GM23248 (cell line): Measurements from ENCODE around the gene METTL25B. TPM values are rescaled to one million over a fixed set of nuclear protein-coding genes. Genes with fewer than 3 reads are reported as not detected.

ENCODE experiments used
- DNase-seq: peaks from one replicate; pipeline ENCODE4 v3.0.0-alpha.2; 2015
- H2AFZ ChIP-seq: fragments of 200-600 bp; sonication (generic); 2 replicates; pipeline ENCODE4 v1.6.1; 2016; ENCODE audit warnings: antibody characterized with exemption
- H3F3A ChIP-seq: fragments of 200-600 bp; sonication (generic); 2 replicates; pipeline ENCODE4 v1.6.1; 2016; ENCODE audit warnings: mild to moderate bottlenecking, antibody characterized with exemption, mixed run types; ENCODE audit not compliant: insufficient read depth
- H3K27ac ChIP-seq: fragments of 200-600 bp; sonication (generic); 2 replicates; pipeline ENCODE4 v1.5.1; 2016; ENCODE audit warnings: mild to moderate bottlenecking
- H3K27me3 ChIP-seq: fragments of 200-600 bp; sonication (generic); replicated peaks from 2 replicates; pipeline ENCODE4 v1.6.1; 2016; ENCODE audit warnings: mild to moderate bottlenecking; ENCODE audit not compliant: insufficient read depth
- H3K36me3 ChIP-seq: fragments of 200-600 bp; sonication (generic); 2 replicates; pipeline ENCODE4 v1.6.1; 2016; ENCODE audit warnings: low read depth, mild to moderate bottlenecking
- H3K4me1 ChIP-seq: fragments of 200-600 bp; sonication (generic); 2 replicates; pipeline ENCODE4 v1.6.1; 2016; ENCODE audit warnings: mild to moderate bottlenecking; ENCODE audit not compliant: insufficient read depth
- H3K4me2 ChIP-seq: fragments of 200-600 bp; sonication (generic); one replicate; pipeline ENCODE4 v1.6.1; 2016; ENCODE audit warnings: mild to moderate bottlenecking; ENCODE audit not compliant: unreplicated experiment
- H3K4me3 ChIP-seq: fragments of 200-600 bp; sonication (generic); 2 replicates; pipeline ENCODE4 v1.5.1; 2016; ENCODE audit warnings: mild to moderate bottlenecking
- H3K79me2 ChIP-seq: fragments of 200-600 bp; sonication (generic); 2 replicates; pipeline ENCODE4 v1.6.1; 2016; ENCODE audit warnings: mild to moderate bottlenecking; ENCODE audit not compliant: insufficient read depth
- H3K9ac ChIP-seq: fragments of 200-600 bp; sonication (generic); 2 replicates; pipeline ENCODE4 v1.6.1; 2016; ENCODE audit warnings: mild to moderate bottlenecking
- H3K9me2 ChIP-seq: fragments of 200-600 bp; sonication (generic); 2 replicates; pipeline ENCODE4 v1.6.1; 2016; ENCODE audit warnings: mixed run types, mild to moderate bottlenecking, moderate library complexity; ENCODE audit not compliant: insufficient read depth
- H3K9me3 ChIP-seq: fragments of 200-600 bp; sonication (generic); one replicate; pipeline ENCODE4 v1.6.1; 2017; ENCODE audit warnings: low read depth
- H4K20me1 ChIP-seq: fragments of 200-600 bp; sonication (generic); 2 replicates; pipeline ENCODE4 v1.6.0; 2016; ENCODE audit not compliant: insufficient read depth
- EZH2 ChIP-seq: fragments of 200-600 bp; sonication (generic); IDR thresholded peaks from 2 replicates; pipeline ENCODE4 v1.6.1; 2018; ENCODE audit warnings: antibody characterized with exemption, mild to moderate bottlenecking; ENCODE audit not compliant: insufficient read depth, poor library complexity, severe bottlenecking
- EZH2phosphoT487 ChIP-seq: fragments of 200-600 bp; sonication (generic); IDR thresholded peaks from 2 replicates; pipeline ENCODE4 v1.6.1; 2018; ENCODE audit warnings: antibody characterized with exemption, moderate library complexity, mild to moderate bottlenecking, low read depth; ENCODE audit not compliant: insufficient read depth
- WGBS, 2 experiments: methylation state at CpG; one replicate each; pipeline ENCODE4 v1.1.6; 2015 to 2017; ENCODE audit warnings: low lambda C conversion rate in 2 of 2, low coverage in 1 of 2; ENCODE audit errors: missing lambda C conversion rate in 2 of 2; 5-methylcytosine and 5-hydroxymethylcytosine counted together
- in situ Hi-C: fragments of 300-500 bp; cut with MboI; formaldehyde crosslinking; loops from 2 replicates; pipeline ENCODE4 v1.15.0; 2020
- polyA plus RNA-seq: library from polyadenylated mRNA; unstranded; fragments of >200 nt; fragmentation: Nextera tagmentation; extraction: Ambion mirVana; gene quantifications from 2 replicates; pipeline ENCODE4 v1.2.1, GENCODE V29; 2016
- total RNA-seq: library from RNA; depleted of rRNA; stranded (reverse); fragments of >200 nt; shearing (Covaris generic); gene quantifications from 2 replicates; pipeline ENCODE4 v1.2.3, GENCODE V29; 2014

The METTL25B gene
- total and polyA plus RNA-seq, 2 experiments from 2014 or later: 4.5 to 7.4 TPM

DNA sequence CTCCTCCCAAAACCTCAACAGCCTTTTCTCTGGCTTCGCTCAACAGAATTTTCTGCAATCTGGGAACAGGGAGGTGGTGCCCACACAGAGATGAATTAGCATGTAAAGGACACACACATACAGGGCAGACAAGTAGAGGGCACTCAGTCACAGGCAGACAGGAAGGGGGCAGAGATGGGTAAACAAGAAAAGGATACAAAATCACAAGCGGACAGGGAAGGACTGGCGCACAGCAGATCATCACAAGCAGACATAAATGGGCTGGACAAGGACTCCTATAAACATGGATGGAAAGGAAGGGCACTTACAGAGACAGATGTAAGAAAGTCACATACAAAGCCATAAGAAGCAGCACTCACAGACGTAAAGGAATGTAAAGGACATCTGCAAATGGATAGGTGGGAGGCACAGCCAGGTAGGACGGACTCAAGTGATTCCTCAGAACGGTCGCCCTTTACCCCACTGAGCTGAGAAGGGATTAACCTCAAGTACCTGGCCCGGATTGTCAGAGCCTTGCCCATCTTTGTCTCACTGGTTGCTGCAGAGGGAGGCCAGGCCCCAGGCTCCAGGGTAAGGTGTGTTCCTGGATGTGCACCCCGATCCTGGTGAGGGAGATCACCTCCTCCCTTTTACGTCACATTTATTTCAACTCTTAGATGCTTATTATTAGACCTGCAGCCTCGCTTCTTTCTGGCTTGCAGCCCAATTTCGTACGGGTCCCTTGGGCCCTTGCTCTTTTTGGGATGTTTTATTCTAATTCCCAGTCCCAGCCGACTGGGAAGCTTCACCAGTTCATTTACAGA, 38.2 kb downstream of the METTL25B start:
- 3 to 4% methylated on average over 14 of the region's 14 CpGs for WGBS, 2 experiments
- Histone ChIP-seq H3K27me3 (no peaks in the 10 kb centered on the region), H3K79me2 (peaks cover 55% of the 10 kb centered on the region), H3K4me2 (peak overlapping the region; percentile 97), H4K20me1 (no peaks in the 10 kb centered on the region), H3F3A (no peaks in the 10 kb centered on the region; the same call in 1 of the 2 replicates), H2AFZ (peak overlapping the region; percentile 95), H3K9me2 (no peaks in the 10 kb centered on the region), H3K4me1 (peaks cover 26% of the 10 kb centered on the region), H3K9ac (peak overlapping the region; percentile 100), H3K27ac (peak overlapping the region; percentile 93), H3K36me3 (0 out of 2 replicates have a peak, but pooled peaks cover 5% of the 10 kb centered on the region), H3K9me3 (no peaks in the 10 kb centered on the region), H3K4me3 (peak overlapping the region; percentile 100)
- DNase-seq: peak; percentile 46
- no peak for TF ChIP-seq EZH2phosphoT487
- TF ChIP-seq EZH2: no peak
- in situ Hi-C loops: no loop called here

- in situ Hi-C loops: no loop called here
- Histone ChIP-seq H3K4me1 (peaks cover 26% of the 10 kb centered on the region), H3K4me3 (peak within 1 kb of the TSS; percentile 100), H3K4me2 (peak within 1 kb of the TSS; percentile 97), H3K9ac (peak within 1 kb of the TSS; percentile 100), H3K27ac (peak within 1 kb of the TSS; percentile 93), H2AFZ (peak within 1 kb of the TSS; percentile 95), H3K79me2 (peaks cover 63% of the 10 kb centered on the region), H4K20me1 (no peaks in the 10 kb centered on the region), H3F3A (no peaks in the 10 kb centered on the region; the same call in 1 of the 2 replicates), H3K27me3 (no peaks in the 10 kb centered on the region), H3K9me2 (no peaks in the 10 kb centered on the region), H3K36me3 (peaks cover 9% of the 10 kb centered on the region; the same call in 1 of the 2 replicates), H3K9me3 (no peaks in the 10 kb centered on the region)
- peak; percentile 100 for DNase-seq
- WGBS, 2 experiments: 0 to 1% methylated on average over 47 to 49 of the region's 50 CpGs
- no peak for TF ChIP-seq EZH2phosphoT487
- TF ChIP-seq EZH2: no peak
Observed at GRCh38 chr1:156767101-156767878, 39.0 kb downstream of the METTL25B start, which contains the start of gene PRCC. Gene PRCC, plus strand, starts transcription at chr1:156767535. Its CDS starts 237 bp downstream, at chr1:156767772.

DNA sequence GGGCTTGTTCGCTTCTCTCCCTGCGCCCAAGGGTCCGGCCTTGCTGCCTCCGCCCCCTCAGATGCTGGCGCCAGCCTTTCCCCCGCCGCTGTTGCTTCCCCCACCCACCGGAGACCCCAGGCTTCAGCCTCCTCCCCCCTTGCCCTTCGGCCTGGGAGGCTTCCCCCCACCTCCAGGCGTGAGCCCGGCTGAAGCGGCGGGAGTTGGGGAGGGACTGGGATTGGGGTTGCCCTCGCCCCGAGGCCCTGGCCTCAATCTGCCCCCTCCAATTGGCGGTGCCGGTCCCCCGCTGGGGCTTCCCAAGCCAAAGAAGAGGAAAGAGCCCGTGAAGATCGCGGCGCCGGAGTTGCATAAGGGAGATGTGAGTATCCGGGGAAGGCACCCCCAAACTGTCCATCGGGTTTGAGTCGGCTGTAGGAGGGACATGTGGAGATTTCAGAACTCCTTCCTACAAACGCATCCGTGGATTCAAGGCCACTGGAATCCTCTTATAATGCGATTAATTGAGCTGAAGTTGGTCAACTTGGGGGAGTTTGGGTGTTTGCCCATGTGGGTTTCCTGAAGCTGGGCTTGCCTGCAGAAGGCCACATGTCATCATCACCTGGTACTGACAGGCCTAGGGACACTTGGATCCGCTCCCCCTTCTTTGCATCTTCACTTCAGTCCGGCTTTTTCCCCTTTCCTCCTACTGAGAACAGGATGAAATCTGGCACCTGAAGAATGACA, 39.8 kb downstream of the METTL25B start:
- in situ Hi-C loops: no loop called here
- Histone ChIP-seq H3K9me3 (no peaks in the 10 kb centered on the region), H3K4me3 (peak overlapping the region; percentile 100), H3F3A (no peaks in the 10 kb centered on the region; the same call in 1 of the 2 replicates), H3K4me1 (peaks cover 30% of the 10 kb centered on the region), H3K36me3 (peaks cover 13% of the 10 kb centered on the region; the same call in 1 of the 2 replicates), H3K4me2 (peak overlapping the region; percentile 92), H2AFZ (peak overlapping the region; percentile 72; the same call in 1 of the 2 replicates), H3K9me2 (no peaks in the 10 kb centered on the region), H4K20me1 (no peaks in the 10 kb centered on the region), H3K9ac (peak overlapping the region; percentile 100), H3K27me3 (no peaks in the 10 kb centered on the region), H3K79me2 (peaks cover 70% of the 10 kb centered on the region), H3K27ac (peak overlapping the region; percentile 93)
- peak; percentile 63 for DNase-seq
- no peak for TF ChIP-seq EZH2phosphoT487
- 1% methylated on average over 23 to 28 of the region's 31 CpGs for WGBS, 2 experiments
